Mesenchymal stem cell (in vitro differentiated cells and primary cell): ENCODE results near the gene CLDN20.
A peak's percentile ranks its signal among the peaks of the same experiment; 100 is the strongest.

ENCODE experiments used
- DNase-seq: peaks from one replicate; pipeline ENCODE4 v3.0.0-alpha.2; 2013
- H2AFZ ChIP-seq: one replicate; pipeline ENCODE4 v1.6.1; 2013; ENCODE audit warnings: low read depth, mild to moderate bottlenecking, control low read depth, inconsistent platforms, low read length, moderate library complexity
- H2AK5ac ChIP-seq: 2 replicates; pipeline ENCODE4 v1.6.1; 2013; ENCODE audit warnings: low read length, moderate library complexity, mild to moderate bottlenecking, inconsistent platforms; ENCODE audit not compliant: severe bottlenecking
- H2BK120ac ChIP-seq: one replicate; pipeline ENCODE4 v1.6.1; 2013; ENCODE audit warnings: low read depth, mild to moderate bottlenecking, inconsistent platforms, low read length, moderate library complexity
- H2BK12ac ChIP-seq, 2 experiments: one replicate each; pipeline ENCODE4 v1.6.1; 2013; ENCODE audit warnings: inconsistent platforms in 2 of 2, low read length in 2 of 2, mild to moderate bottlenecking in 2 of 2, moderate library complexity in 2 of 2, control low read depth in 1 of 2
- H2BK15ac ChIP-seq: one replicate; pipeline ENCODE4 v1.6.1; 2013; ENCODE audit warnings: mild to moderate bottlenecking, low read depth, inconsistent platforms; ENCODE audit not compliant: poor library complexity, severe bottlenecking
- H2BK5ac ChIP-seq: 2 replicates; pipeline ENCODE4 v1.6.1; 2013; ENCODE audit warnings: low read depth, mild to moderate bottlenecking, low read length, control low read depth, inconsistent platforms; ENCODE audit not compliant: poor library complexity, severe bottlenecking
- H3K14ac ChIP-seq, 2 experiments: one replicate each; pipeline ENCODE4 v1.6.1; 2013; ENCODE audit warnings: inconsistent platforms in 2 of 2, low read length in 2 of 2, control low read depth in 1 of 2, mild to moderate bottlenecking in 1 of 2, moderate library complexity in 1 of 2
- H3K18ac ChIP-seq, 2 experiments: one replicate each; pipeline ENCODE4 v1.6.1; 2013; ENCODE audit warnings: inconsistent platforms in 2 of 2, low read length in 2 of 2, control low read depth in 1 of 2, low read depth in 1 of 2, mild to moderate bottlenecking in 1 of 2
- H3K23ac ChIP-seq, 2 experiments: one replicate each; pipeline ENCODE4 v1.6.1; 2013; ENCODE audit warnings: inconsistent platforms in 2 of 2, low read length in 2 of 2, mild to moderate bottlenecking in 2 of 2, moderate library complexity in 2 of 2, control low read depth in 1 of 2
- H3K27ac ChIP-seq: 2 replicates; pipeline ENCODE4 v1.5.1; 2013; ENCODE audit warnings: mild to moderate bottlenecking, moderate library complexity, low read length, control low read depth, inconsistent platforms; ENCODE audit not compliant: poor library complexity, severe bottlenecking
- H3K27me3 ChIP-seq, 2 experiments: 2 replicates each; pipeline versions ENCODE4 v1.6.1 to v1.7.0; 2013; ENCODE audit warnings: low read length in 2 of 2, mild to moderate bottlenecking in 2 of 2, moderate library complexity in 2 of 2, control low read depth in 1 of 2, inconsistent platforms in 1 of 2; ENCODE audit not compliant: control insufficient read depth in 1 of 2, insufficient read depth in 1 of 2
- H3K36me3 ChIP-seq, 2 experiments: 2 replicates each; pipeline versions ENCODE4 v1.6.1 to v1.7.0; 2013; ENCODE audit warnings: low read length in 2 of 2, control low read depth in 1 of 2, inconsistent platforms in 1 of 2, low read depth in 1 of 2, mild to moderate bottlenecking in 1 of 2; ENCODE audit not compliant: insufficient read depth in 2 of 2, control insufficient read depth in 1 of 2
- H3K4ac ChIP-seq, 2 experiments: one replicate each; pipeline ENCODE4 v1.6.1; 2013; ENCODE audit warnings: inconsistent platforms in 2 of 2, low read length in 2 of 2, mild to moderate bottlenecking in 2 of 2, moderate library complexity in 2 of 2, control low read depth in 1 of 2, low read depth in 1 of 2
- H3K4me1 ChIP-seq: 2 replicates; pipeline ENCODE4 v1.6.1; 2013; ENCODE audit warnings: low read depth, low read length, control low read depth; ENCODE audit not compliant: control insufficient read depth, insufficient read depth
- H3K4me2 ChIP-seq: 2 replicates; pipeline ENCODE4 v1.6.1; 2013; ENCODE audit warnings: low read length, mild to moderate bottlenecking, inconsistent platforms; ENCODE audit not compliant: poor library complexity, severe bottlenecking
- H3K4me3 ChIP-seq, 2 experiments: 2 replicates each; pipeline versions ENCODE4 v1.5.1 to v1.7.0; 2013; ENCODE audit warnings: low read length in 2 of 2, mild to moderate bottlenecking in 2 of 2, control low read depth in 1 of 2, low read depth in 1 of 2; ENCODE audit not compliant: insufficient read depth in 1 of 2
- H3K79me1 ChIP-seq: replicated peaks from 2 replicates; pipeline ENCODE4 v1.6.1; 2013; ENCODE audit warnings: mild to moderate bottlenecking, control low read depth, low read length, inconsistent platforms; ENCODE audit not compliant: poor library complexity, severe bottlenecking
- H3K9ac ChIP-seq: 2 replicates; pipeline ENCODE4 v1.7.0; 2013; ENCODE audit warnings: mild to moderate bottlenecking, low read length, moderate library complexity
- H3K9me3 ChIP-seq: 2 replicates; pipeline ENCODE4 v1.7.0; 2013; ENCODE audit warnings: mild to moderate bottlenecking, low read length; ENCODE audit not compliant: control insufficient read depth
- H4K8ac ChIP-seq: one replicate; pipeline ENCODE4 v1.6.1; 2013; ENCODE audit warnings: inconsistent platforms, mild to moderate bottlenecking, low read length, moderate library complexity
- H4K91ac ChIP-seq: one replicate; pipeline ENCODE4 v1.6.1; 2013; ENCODE audit warnings: mild to moderate bottlenecking, low read length, inconsistent platforms
- WGBS: methylation state at CpG from one replicate; pipeline ENCODE4 v1.1.7; 2013; ENCODE audit warnings: mixed read lengths; 5-methylcytosine and 5-hydroxymethylcytosine counted together

Gene CLDN20

GRCh38 chr6:155275808-155276480, 12.1 kb downstream of the CLDN20 start:
- Histone ChIP-seq H2AFZ (no peak overlapping the region), H2BK5ac (no peak overlapping the region), H3K27ac (no peak overlapping the region), H3K14ac (peak overlapping the region in 1 of 2 experiments; percentile 14), H4K91ac (peak overlapping the region; percentile 94), H4K8ac (peak overlapping the region; percentile 87), H3K18ac (peak overlapping the region; percentile 87 to 88), H3K23ac (no peak overlapping the region), H3K9me3 (no peaks in the 10 kb centered on the region), H3K4me1 (no peaks in the 10 kb centered on the region), H2AK5ac (no peak overlapping the region), H3K36me3 (peaks cover 6 to 13% of the 10 kb centered on the region in 2 experiments), H3K4me3 (no peak overlapping the region), H2BK15ac (peak overlapping the region; percentile 60), H3K9ac (no peak overlapping the region), H3K79me1 (peaks cover 10% of the 10 kb centered on the region), H3K4me2 (no peak overlapping the region), H2BK12ac (peak overlapping the region; percentile 96 to 99), H3K4ac (peak overlapping the region; percentile 78 to 95), H3K27me3 (no peaks in the 10 kb centered on the region), H2BK120ac (peak overlapping the region; percentile 76)
- 68% methylated on average over 8 of the region's 10 CpGs for WGBS
- DNase-seq, result peak; percentile 29

DNA sequence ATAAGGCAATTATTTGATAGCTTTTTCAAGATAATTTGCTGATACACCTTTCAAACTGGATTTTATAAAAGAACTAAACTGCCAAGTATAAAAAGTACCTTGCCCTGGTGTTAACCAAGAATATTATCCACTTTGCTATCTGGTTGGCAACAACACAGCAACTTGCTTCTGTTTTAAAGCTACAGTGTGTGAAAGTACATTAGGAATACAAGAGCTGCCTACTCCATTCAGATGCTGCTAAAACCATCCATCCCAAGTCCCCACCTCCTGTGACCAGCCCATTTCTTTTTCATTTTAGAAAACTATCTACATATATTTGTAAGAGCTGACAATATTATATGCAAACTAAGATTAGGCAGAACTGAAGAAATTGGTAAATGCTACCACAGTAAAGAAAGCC, 12.8 kb downstream of the CLDN20 start:
- Histone ChIP-seq H2AFZ (no peak overlapping the region), H2BK120ac (no peak overlapping the region), H3K14ac (no peak overlapping the region), H3K18ac (no peak overlapping the region), H2BK15ac (no peak overlapping the region), H2BK5ac (no peak overlapping the region), H2AK5ac (no peak overlapping the region), H4K91ac (no peak overlapping the region), H3K4ac (no peak overlapping the region), H3K36me3 (peaks cover 6 to 13% of the 10 kb centered on the region in 2 experiments), H3K27me3 (no peaks in the 10 kb centered on the region), H3K9ac (no peak overlapping the region), H3K23ac (no peak overlapping the region), H3K27ac (no peak overlapping the region), H4K8ac (no peak overlapping the region), H3K9me3 (no peaks in the 10 kb centered on the region), H3K79me1 (peaks cover 11% of the 10 kb centered on the region), H3K4me3 (no peak overlapping the region), H3K4me2 (no peak overlapping the region), H3K4me1 (no peaks in the 10 kb centered on the region), H2BK12ac (no peak overlapping the region)
- no peak for DNase-seq

DNA sequence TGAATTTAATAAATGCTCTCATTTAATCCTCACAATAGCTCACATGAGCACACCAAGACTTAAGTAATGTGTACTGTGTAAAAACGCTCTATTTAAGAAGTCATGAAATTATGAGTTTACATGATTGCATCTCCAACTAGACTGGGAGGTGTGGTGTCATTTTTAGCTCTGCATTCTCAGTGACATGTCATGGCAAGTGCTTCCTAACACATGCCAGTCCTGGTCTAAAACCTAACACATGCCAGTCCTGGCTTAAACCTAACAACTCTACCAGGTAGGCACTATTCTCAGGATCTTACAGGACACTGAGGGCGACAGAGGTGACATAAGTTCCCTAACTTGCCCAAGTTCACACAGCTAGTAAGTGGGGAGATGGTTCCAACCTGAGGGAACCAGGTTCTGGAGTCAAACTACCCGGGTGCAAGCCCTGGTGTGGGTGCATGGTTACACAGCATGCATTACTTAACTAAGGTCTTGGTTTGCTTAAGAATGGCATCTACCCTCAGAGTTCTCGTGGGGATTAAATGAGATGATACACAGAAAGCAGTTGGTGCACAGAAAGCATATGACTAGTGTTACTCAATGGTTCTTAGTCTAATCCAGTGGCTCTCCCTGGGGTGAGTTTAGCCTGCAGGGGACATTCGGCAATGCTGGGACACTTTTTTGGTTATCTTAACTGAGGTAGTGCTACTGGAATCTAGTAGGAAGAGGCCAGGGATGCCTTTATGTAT, 14.7 kb downstream of the CLDN20 start:
- Histone ChIP-seq H3K36me3 (peaks cover 6 to 25% of the 10 kb centered on the region in 2 experiments), H2BK120ac (no peak overlapping the region), H3K27ac (no peak overlapping the region), H3K4me1 (no peaks in the 10 kb centered on the region), H2AK5ac (no peak overlapping the region), H3K9me3 (no peaks in the 10 kb centered on the region), H3K4me2 (no peak overlapping the region), H2BK15ac (no peak overlapping the region), H2AFZ (no peak overlapping the region), H3K18ac (peak overlapping the region; percentile 70 to 77), H3K4ac (no peak overlapping the region), H3K79me1 (peaks cover 8% of the 10 kb centered on the region), H3K27me3 (no peaks in the 10 kb centered on the region), H4K8ac (peak overlapping the region; percentile 81), H4K91ac (no peak overlapping the region), H3K14ac (no peak overlapping the region), H3K4me3 (no peak overlapping the region), H3K23ac (no peak overlapping the region), H2BK12ac (peak overlapping the region in 1 of 2 experiments; percentile 52), H3K9ac (no peak overlapping the region), H2BK5ac (no peak overlapping the region)
- DNase-seq, result no peak
- 97% methylated on average over 5 of the region's 5 CpGs for WGBS

DNA sequence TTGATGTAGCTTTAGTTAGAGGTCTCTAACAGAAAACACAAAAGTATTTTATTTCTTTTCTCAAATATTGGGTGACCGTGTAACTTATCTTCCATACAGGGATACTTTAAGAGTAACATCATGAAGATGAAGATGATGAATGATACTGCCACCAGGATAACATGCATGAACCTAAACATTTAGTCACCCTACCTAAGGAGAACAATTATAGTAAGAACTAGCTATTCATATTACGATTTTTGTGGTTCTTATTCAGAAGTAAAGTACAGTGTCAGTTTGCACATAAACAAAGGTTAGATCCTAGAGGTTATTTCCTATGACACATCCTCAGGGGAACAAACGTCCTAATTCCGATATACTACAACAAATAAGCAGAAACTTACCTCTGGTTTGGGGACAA, 21.0 kb downstream of the CLDN20 start:
- Histone ChIP-seq H2BK12ac (no peak overlapping the region), H3K14ac (no peak overlapping the region), H3K4me2 (no peak overlapping the region), H3K4ac (no peak overlapping the region), H2BK5ac (no peak overlapping the region), H4K8ac (no peak overlapping the region), H3K4me3 (no peak overlapping the region), H3K9me3 (no peaks in the 10 kb centered on the region), H3K27me3 (no peaks in the 10 kb centered on the region), H3K79me1 (peaks cover 6% of the 10 kb centered on the region), H2AK5ac (no peak overlapping the region), H2BK120ac (no peak overlapping the region), H2BK15ac (no peak overlapping the region), H3K18ac (no peak overlapping the region), H3K27ac (no peak overlapping the region), H3K36me3 (peaks cover 3 to 50% of the 10 kb centered on the region in 2 experiments), H3K23ac (no peak overlapping the region), H3K4me1 (no peaks in the 10 kb centered on the region), H3K9ac (no peak overlapping the region), H4K91ac (no peak overlapping the region), H2AFZ (no peak overlapping the region)
- DNase-seq, result no peak
- no CpG with 5 or more reads among the region's 4 CpGs for WGBS
